Measurements from ENCODE around the gene UPF2. TPM values are rescaled to one million over a fixed set of nuclear protein-coding genes. Genes with fewer than 3 reads are reported as not detected.

UPF2 gene
- total and polyA plus RNA-seq, 2 of the 13 experiments (the other 11 are each of a cell fraction or from before 2014, with no cell fraction given) = 6.2 to 14.5 TPM

DNA sequence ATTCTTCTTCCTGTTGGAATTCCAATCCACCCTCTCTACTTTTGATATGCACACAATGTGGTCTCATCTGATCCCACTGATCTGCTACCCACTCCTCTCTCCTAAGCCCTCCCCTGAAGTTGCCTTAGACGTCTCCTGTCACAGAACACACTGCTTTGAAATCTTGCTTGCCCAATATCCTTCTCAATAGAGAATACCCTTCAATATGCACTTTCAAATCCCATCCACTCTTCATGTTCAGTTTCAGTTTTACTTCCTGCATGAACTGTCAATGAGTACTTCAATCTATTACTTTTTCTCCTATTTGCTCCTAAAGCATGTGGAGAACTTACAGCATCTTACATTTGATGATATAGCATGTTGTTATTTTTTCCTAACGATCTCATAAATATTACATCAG, 93.5 kb downstream of the UPF2 start:
- no peak for FAIRE-seq
- H3K9ac ChIP-seq (ENCODE audit: insufficient read depth, low read depth, low read length) = no peak overlapping the region
- H3K4me2 ChIP-seq (ENCODE audit: low read depth, low read length) = no peak overlapping the region
- H3K36me3 ChIP-seq (replicated peaks in 1 of 2; ENCODE audit: control insufficient read depth in 1 of 2, insufficient read depth in 2 of 2, low read length in 2 of 2) = peaks cover 0 to 14% of the 10 kb centered on the region in 2 experiments; a peak in 2 of 5 replicates
- H3K79me2 ChIP-seq (ENCODE audit: insufficient read depth, low read length) = no peaks in the 10 kb centered on the region
- no peak for DNase-seq (ENCODE audit: low spot score)
- no peak overlapping the region for H3K4me3 ChIP-seq (replicated peaks in 1 of 3; ENCODE audit: insufficient read depth in 1 of 3, low read depth in 2 of 3, low read length in 3 of 3)
- H3K9me3 ChIP-seq (ENCODE audit: low read length) = no peaks in the 10 kb centered on the region
- in situ Hi-C loops (cut with HindIII; ENCODE audit: extremely low pct_ligation_motif_present, low pct_unique_long_range_greater_than_20kb) = no loop called here
- H2AFZ ChIP-seq (ENCODE audit: low read length) = no peak overlapping the region
- 92% methylated on average over 2 of the region's 2 CpGs for WGBS (ENCODE audit: low lambda C conversion rate)
- H3K4me1 ChIP-seq (ENCODE audit: insufficient read depth, low read length) = peaks cover 42% of the 10 kb centered on the region
- H3K27ac ChIP-seq (ENCODE audit: extremely low read length, insufficient read depth, low read length) = peak overlapping the region; percentile 79
- no peaks in the 10 kb centered on the region for H4K20me1 ChIP-seq (ENCODE audit: insufficient read depth, low read length)
- no peak for ATAC-seq
- H3K27me3 ChIP-seq (ENCODE audit: control insufficient read depth in 1 of 2, insufficient read depth in 2 of 2, low read length in 2 of 2) = no peaks in the 10 kb centered on the region
- intact Hi-C loops (cut with micrococcal nuclease; ENCODE audit: unreplicated experiment) = no loop called here
- POLR2A ChIA-PET = no interaction called here
- no peak for TF ChIP-seq CHCHD3 (CRISPR knock-in tag; IDR thresholded peaks at IDR 0.05)
- TF ChIP-seq PHF5A (CRISPR knock-in tag; IDR thresholded peaks at IDR 0.05; ENCODE audit: low read depth, unreplicated experiment) = no peak
- 0 out of 2 replicates have a peak, but pooled peaks have one; percentile 17 for TF ChIP-seq ELF3 (CRISPR knock-in tag; IDR thresholded peaks at IDR 0.05)
- CTCF ChIA-PET (ENCODE audit: low intra/inter-chr PET ratio, low total read pairs) = no interaction called here
- BruUV-seq (replicated peaks) = no TSS peak

DNA sequence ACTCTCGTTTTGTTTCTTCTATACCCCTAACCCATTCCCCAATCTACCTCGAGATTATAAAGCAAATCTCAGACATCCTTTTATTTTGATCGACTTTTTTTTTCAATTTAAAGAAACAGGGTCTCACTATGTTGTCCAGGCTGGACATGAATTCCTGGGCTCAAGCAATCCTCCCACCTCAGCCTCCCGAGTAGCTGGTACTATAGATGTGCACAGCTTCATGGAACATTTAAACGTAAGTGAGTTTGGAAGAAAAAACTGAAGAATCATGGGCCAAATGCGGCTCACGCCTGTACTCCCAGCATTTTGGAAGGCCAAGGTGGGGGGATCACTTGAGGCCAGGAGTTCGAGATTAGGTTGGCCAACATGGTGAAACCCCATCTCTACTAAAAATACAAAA, 96.0 kb downstream of the UPF2 start:
- Histone ChIP-seq H4K20me1 (ENCODE audit: insufficient read depth, low read length) (no peaks in the 10 kb centered on the region), H3K4me1 (ENCODE audit: insufficient read depth, low read length) (peaks cover 33% of the 10 kb centered on the region), H3K36me3 (replicated peaks in 1 of 2; ENCODE audit: control insufficient read depth in 1 of 2, insufficient read depth in 2 of 2, low read length in 2 of 2) (peaks cover 3 to 30% of the 10 kb centered on the region in 2 experiments; a peak in 3 of 5 replicates), H3K9ac (ENCODE audit: insufficient read depth, low read depth, low read length) (no peak overlapping the region), H3K4me2 (ENCODE audit: low read depth, low read length) (no peak overlapping the region), H3K27ac (ENCODE audit: extremely low read length, insufficient read depth, low read length) (no peak overlapping the region), H2AFZ (ENCODE audit: low read length) (no peak overlapping the region), H3K27me3 (ENCODE audit: control insufficient read depth in 1 of 2, insufficient read depth in 2 of 2, low read length in 2 of 2) (no peaks in the 10 kb centered on the region), H3K9me3 (ENCODE audit: low read length) (no peaks in the 10 kb centered on the region), H3K4me3 (replicated peaks in 1 of 3; ENCODE audit: insufficient read depth in 1 of 3, low read depth in 2 of 3, low read length in 3 of 3) (no peak overlapping the region), H3K79me2 (ENCODE audit: insufficient read depth, low read length) (no peaks in the 10 kb centered on the region)
- ATAC-seq (no peak), FAIRE-seq (no peak), DNase-seq (ENCODE audit: low spot score) (no peak)
- CTCF ChIA-PET (ENCODE audit: low intra/inter-chr PET ratio, low total read pairs) = no interaction called here
- 95% methylated on average over 8 of the region's 8 CpGs for WGBS (ENCODE audit: low lambda C conversion rate)
- in situ Hi-C loops (cut with HindIII; ENCODE audit: extremely low pct_ligation_motif_present, low pct_unique_long_range_greater_than_20kb) (no loop called here), intact Hi-C loops (cut with micrococcal nuclease; ENCODE audit: unreplicated experiment) (no loop called here)
- POLR2A ChIA-PET = no interaction called here
- no TSS peak for BruUV-seq (replicated peaks)
- TF ChIP-seq ZNF569 (CRISPR knock-in tag; IDR thresholded peaks at IDR 0.05; ENCODE audit: borderline replicate concordance) (no peak), SRSF4 (IDR thresholded peaks at IDR 0.05; ENCODE audit: low read depth, low read length, poor library complexity, severe bottlenecking) (no peak), ZNF30 (CRISPR knock-in tag; IDR thresholded peaks at IDR 0.05) (no peak), HNRNPL (IDR thresholded peaks at IDR 0.05; ENCODE audit: low read depth, low read length) (no peak), TGIF2 (CRISPR knock-in tag; IDR thresholded peaks at IDR 0.05) (no peak), ATF7 (IDR thresholded peaks at IDR 0.05) (no peak), ATF7 (CRISPR knock-in tag; IDR thresholded peaks at IDR 0.05) (no peak), ZNF614 (CRISPR knock-in tag; IDR thresholded peaks at IDR 0.05; ENCODE audit: borderline replicate concordance) (no peak), ZNF766 (CRISPR knock-in tag; IDR thresholded peaks at IDR 0.05; ENCODE audit: borderline replicate concordance) (no peak), KLF11 (CRISPR knock-in tag; IDR thresholded peaks at IDR 0.05) (no peak), NR2C2 (CRISPR knock-in tag; IDR thresholded peaks at IDR 0.05; ENCODE audit: borderline replicate concordance) (no peak), POGZ (CRISPR knock-in tag; IDR thresholded peaks at IDR 0.05) (no peak), NCOA5 (CRISPR knock-in tag; IDR thresholded peaks at IDR 0.05) (no peak), ZNF264 (CRISPR knock-in tag; IDR thresholded peaks at IDR 0.05) (no peak), ZNF598 (CRISPR knock-in tag; IDR thresholded peaks at IDR 0.05; ENCODE audit: borderline replicate concordance) (no peak)
- TF ChIP-seq, protein P1, sequence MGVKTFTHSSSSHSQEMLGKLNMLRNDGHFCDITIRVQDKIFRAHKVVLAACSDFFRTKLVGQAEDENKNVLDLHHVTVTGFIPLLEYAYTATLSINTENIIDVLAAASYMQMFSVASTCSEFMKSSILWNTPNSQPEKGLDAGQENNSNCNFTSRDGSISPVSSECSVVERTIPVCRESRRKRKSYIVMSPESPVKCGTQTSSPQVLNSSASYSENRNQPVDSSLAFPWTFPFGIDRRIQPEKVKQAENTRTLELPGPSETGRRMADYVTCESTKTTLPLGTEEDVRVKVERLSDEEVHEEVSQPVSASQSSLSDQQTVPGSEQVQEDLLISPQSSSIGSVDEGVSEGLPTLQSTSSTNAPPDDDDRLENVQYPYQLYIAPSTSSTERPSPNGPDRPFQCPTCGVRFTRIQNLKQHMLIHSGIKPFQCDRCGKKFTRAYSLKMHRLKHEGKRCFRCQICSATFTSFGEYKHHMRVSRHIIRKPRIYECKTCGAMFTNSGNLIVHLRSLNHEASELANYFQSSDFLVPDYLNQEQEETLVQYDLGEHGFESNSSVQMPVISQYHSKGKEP (CRISPR knock-in tag; IDR thresholded peaks at IDR 0.05) = no peak
- TF ChIP-seq, protein P2, sequence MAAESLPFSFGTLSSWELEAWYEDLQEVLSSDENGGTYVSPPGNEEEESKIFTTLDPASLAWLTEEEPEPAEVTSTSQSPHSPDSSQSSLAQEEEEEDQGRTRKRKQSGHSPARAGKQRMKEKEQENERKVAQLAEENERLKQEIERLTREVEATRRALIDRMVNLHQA (CRISPR knock-in tag; IDR thresholded peaks at IDR 0.05) = no peak
